Endothelial cell of umbilical vein (primary cell): ENCODE measurements around the gene ABCG4. TPM values are rescaled to one million over a fixed set of nuclear protein-coding genes. Genes with fewer than 3 reads are reported as not detected.

Source experiments
- BruUV-seq: library from RNA; stranded (reverse); fragments of 400-500 nt; replicated peaks from 2 replicates; lab custom pipeline; 2021; lab: Mats Ljungman, UMichigan
- CTCF ChIA-PET: fragments of 300-600, 350-600 bp; sonication (Branson Sonifier 250); formaldehyde crosslinking; loops from one replicate; lab custom pipeline; 2021; ENCODE audit warnings: antibody characterized with exemption, inconsistent platforms; lab: Charles Lee
- POLR2A ChIA-PET: fragments of 300-600, 350-600 bp; sonication (Branson Sonifier 250); formaldehyde crosslinking; loops from one replicate; lab custom pipeline; 2021; ENCODE audit warnings: antibody characterized with exemption, inconsistent platforms; lab: Charles Lee
- DNase-seq: peaks from one replicate; pipeline ENCODE4 v3.0.0-alpha.2; 2011; ENCODE audit warnings: low read depth, low spot score
- FAIRE-seq: peaks from 2 replicates; lab custom pipeline; 2011; peaks lifted over from hg19 to GRCh38; lab: Jason Lieb, UNC
- H2AFZ ChIP-seq: 2 replicates; pipeline ENCODE4 v1.6.0; 2012; ENCODE audit warnings: low read depth, low read length, control low read depth, inconsistent platforms
- H3K27ac ChIP-seq: 2 replicates; pipeline ENCODE4 v1.5.1; 2011; ENCODE audit warnings: low read depth, mild to moderate bottlenecking, control low read depth, low read length, moderate library complexity; ENCODE audit not compliant: insufficient read depth
- H3K27me3 ChIP-seq, 2 experiments: 2 replicates each; pipeline versions ENCODE4 v1.6.0 to v1.6.1; 2011; ENCODE audit warnings: low read length in 2 of 2, mixed read lengths in 1 of 2; ENCODE audit not compliant: control insufficient read depth in 2 of 2, insufficient read depth in 2 of 2
- H3K36me3 ChIP-seq, 2 experiments: 2 replicates in 1 of 2; 3 replicates in 1 of 2; pipeline ENCODE4 v1.5.1; 2011; ENCODE audit warnings: low read length in 2 of 2, mild to moderate bottlenecking in 1 of 2, moderate library complexity in 1 of 2; ENCODE audit not compliant: control insufficient read depth in 2 of 2, insufficient read depth in 2 of 2; ENCODE audit errors: extremely low read depth in 1 of 2
- H3K4me1 ChIP-seq: 3 replicates; pipeline ENCODE4 v1.5.1; 2011; ENCODE audit warnings: mild to moderate bottlenecking, low read length; ENCODE audit not compliant: control insufficient read depth, insufficient read depth; ENCODE audit errors: extremely low read depth
- H3K4me2 ChIP-seq: 2 replicates; pipeline ENCODE4 v1.6.1; 2011; ENCODE audit warnings: low read length, control low read depth, mixed read lengths; ENCODE audit not compliant: insufficient read depth
- H3K4me3 ChIP-seq, 3 experiments: fragments of 200-600 bp in 1 of 3; sonication (generic), shearing (Covaris generic) in 1 of 3; replicated peaks in 1 of 3; 2 replicates each; pipeline ENCODE4 v1.5.1; 2011 to 2016; ENCODE audit warnings: control low read depth in 3 of 3, low read length in 3 of 3, mild to moderate bottlenecking in 2 of 3, inconsistent platforms in 1 of 3, low read depth in 1 of 3, moderate library complexity in 1 of 3; ENCODE audit not compliant: insufficient read depth in 1 of 3
- H3K79me2 ChIP-seq: 2 replicates; pipeline ENCODE4 v1.6.0; 2012; ENCODE audit warnings: low read length, inconsistent platforms; ENCODE audit not compliant: control insufficient read depth, insufficient read depth
- H3K9ac ChIP-seq: replicated peaks from 2 replicates; pipeline ENCODE3; 2011; ENCODE audit warnings: low read length, control low read depth; ENCODE audit not compliant: insufficient read depth; ENCODE audit errors: extremely low read depth
- H3K9me1 ChIP-seq: replicated peaks from 3 replicates; pipeline ENCODE4 v1.6.0; 2011; ENCODE audit warnings: mild to moderate bottlenecking, low read length; ENCODE audit not compliant: control insufficient read depth, insufficient read depth; ENCODE audit errors: extremely low read depth
- H3K9me3 ChIP-seq: replicated peaks from 2 replicates; pipeline ENCODE4 v1.5.1; 2012; ENCODE audit warnings: low read length, inconsistent platforms; ENCODE audit not compliant: control insufficient read depth, insufficient read depth
- H4K20me1 ChIP-seq: replicated peaks from 2 replicates; pipeline ENCODE3; 2011; ENCODE audit warnings: mild to moderate bottlenecking, low read length; ENCODE audit not compliant: control insufficient read depth, insufficient read depth; ENCODE audit errors: extremely low read depth
- CTCF ChIP-seq, 2 donors: IDR thresholded peaks; 1 replicate in 1 of 2; 2 replicates in 1 of 2; pipeline ENCODE4 v1.5.1; 2011; ENCODE audit warnings: low read length in 2 of 2, mild to moderate bottlenecking in 2 of 2, moderate library complexity in 2 of 2, control low read depth in 1 of 2, inconsistent platforms in 1 of 2, low read depth in 1 of 2; ENCODE audit not compliant: insufficient read depth in 1 of 2; ENCODE audit errors: extremely low read depth in 1 of 2
- EZH2 ChIP-seq: IDR thresholded peaks from 2 replicates; pipeline ENCODE4 v1.6.1; 2012; ENCODE audit warnings: borderline replicate concordance, low read depth, mild to moderate bottlenecking, moderate library complexity, low read length, inconsistent platforms; ENCODE audit not compliant: severe bottlenecking
- GATA2 ChIP-seq: IDR thresholded peaks from 2 replicates; pipeline ENCODE4 v1.7.0; 2011; ENCODE audit warnings: low read depth, mild to moderate bottlenecking, moderate library complexity, mixed read lengths, low read length; ENCODE audit not compliant: insufficient read length, insufficient read depth
- JUN ChIP-seq: IDR thresholded peaks from 2 replicates; pipeline ENCODE4 v1.6.1; 2011; ENCODE audit warnings: borderline replicate concordance, low read depth; ENCODE audit not compliant: insufficient read length, insufficient read depth
- MAX ChIP-seq: IDR thresholded peaks from 2 replicates; pipeline ENCODE4 v1.6.1; 2011; ENCODE audit not compliant: insufficient read depth, insufficient read length
- MYC ChIP-seq: IDR thresholded peaks from one replicate; pipeline ENCODE4 v1.6.1; 2011; ENCODE audit warnings: mild to moderate bottlenecking, low read depth, low read length
- POLR2AphosphoS5 ChIP-seq: IDR thresholded peaks from 2 replicates; pipeline ENCODE4 v1.6.1; 2012; ENCODE audit warnings: low read depth, mild to moderate bottlenecking, control low read depth, low read length, moderate library complexity; ENCODE audit not compliant: insufficient read depth
- dilution Hi-C: fragments of 300-500 bp; cut with MboI; formaldehyde crosslinking; loops from one replicate; pipeline ENCODE4 v1.15.0; 2019; ENCODE audit warnings: low sequenced_read_pairs; ENCODE audit not compliant: extremely low pct_ligation_motif_present
- intact Hi-C: fragments of 100-400 bp; cut with micrococcal nuclease; formaldehyde crosslinking; loops from one replicate; pipeline ENCODE4 v1.10.0; 2022
- polyA plus RNA-seq, 4 experiments: library from polyadenylated mRNA; depleted of rRNA in 3 of 4; stranded (reverse) in 3 of 4; unstranded in 1 of 4; fragments of >200 nt; gene quantifications; 2 replicates each; pipeline versions ENCODE4 v1.2.1 to v1.2.3, GENCODE V29; 2011 to 2012; ENCODE audit warnings: missing spikeins in 1 of 4
- total RNA-seq: library from RNA; stranded (reverse); gene quantifications from 2 replicates; pipeline ENCODE4 v1.2.3, GENCODE V29; 2021

ABCG4 gene
- total and polyA plus RNA-seq, 2 donors (not counting 3 experiments of a cell fraction or from before 2014, with no cell fraction given): 1.0 to 1.7 TPM

GRCh38 chr11:119108146-119108856 lies 40.6 kb upstream of the ABCG4 start:
- CTCF ChIA-PET: interaction anchor here (0.8 to 2.0 kb wide), 4 partner anchors 11 to 230 kb away, joined by 4 to 7 read pairs (median 4); partner anchors contain the start of gene HINFP
- dilution Hi-C loops: no loop called here

GRCh38 chr11:119108857-119109221 lies 40.0 kb upstream of the ABCG4 start:
- H4K20me1 ChIP-seq: no peaks in the 10 kb centered on the region
- dilution Hi-C loops (no loop called here), intact Hi-C loops (no loop called here)
- H3K27me3 ChIP-seq: no peaks in the 10 kb centered on the region
- POLR2A ChIA-PET: interaction anchor here (0.8 to 1.9 kb wide), 2 partner anchors 12 to 14 kb away, joined by 3 to 4 read pairs; a partner anchor contains a TSS
- H3K9ac ChIP-seq: no peak overlapping the region
- peaks cover 13% of the 10 kb centered on the region for H3K4me1 ChIP-seq
- H3K36me3 ChIP-seq: peaks cover 4 to 20% of the 10 kb centered on the region in 2 experiments
- no peaks in the 10 kb centered on the region for H3K9me3 ChIP-seq
- DNase-seq (no peak), FAIRE-seq (no peak)
- no peak for TF ChIP-seq POLR2AphosphoS5
- no peak for TF ChIP-seq GATA2
- no peak for TF ChIP-seq MAX
- no peak for TF ChIP-seq MYC
- no peak for TF ChIP-seq JUN
- no peak for TF ChIP-seq CTCF (IDR thresholded peaks at IDR 0.05; ENCODE audit: extremely low read depth in 1 of 2, insufficient read depth in 1 of 2, low read depth in 1 of 2, low read length in 2 of 2)
- no peak overlapping the region for H3K27ac ChIP-seq
- H3K9me1 ChIP-seq: no peaks in the 10 kb centered on the region
- H3K79me2 ChIP-seq: no peaks in the 10 kb centered on the region
- CTCF ChIA-PET: interaction anchor here (0.8 to 2.0 kb wide), 4 partner anchors 12 to 230 kb away, joined by 3 to 7 read pairs (median 4); partner anchors contain the start of gene HINFP
- no peak overlapping the region for H3K4me3 ChIP-seq
- no peak overlapping the region for H2AFZ ChIP-seq
- no peak overlapping the region for H3K4me2 ChIP-seq
- BruUV-seq: no TSS peak

More at GRCh38 chr11:119108146-119108856, 40.6 kb upstream of the ABCG4 start:
- Histone ChIP-seq H3K9me1 (no peaks in the 10 kb centered on the region), H3K36me3 (peaks cover 2 to 16% of the 10 kb centered on the region in 2 experiments), H4K20me1 (no peaks in the 10 kb centered on the region), H3K79me2 (no peaks in the 10 kb centered on the region), H2AFZ (no peak overlapping the region), H3K27ac (no peak overlapping the region), H3K9me3 (no peaks in the 10 kb centered on the region), H3K9ac (peak overlapping the region; percentile 39), H3K4me1 (peaks cover 13% of the 10 kb centered on the region), H3K27me3 (no peaks in the 10 kb centered on the region), H3K4me3 (peak overlapping the region; percentile 46 to 72 (median 63)), H3K4me2 (peak overlapping the region; percentile 51)
- DNase-seq (no peak), FAIRE-seq (peak; percentile 63)
- TSS peak; percentile 6 for BruUV-seq
- no peak for TF ChIP-seq EZH2
- no peak for TF ChIP-seq MYC
- no peak for TF ChIP-seq JUN
- intact Hi-C loops: no loop called here
- POLR2A ChIA-PET: interaction anchor here (1.3 to 1.9 kb wide), 2 partner anchors 13 kb away, joined by 4 read pairs; partner anchors contain the start of gene HINFP
